COLO668 (cell line): Measurements from ENCODE around the gene NMRK2.
"Not testable (repeated sequence)": the region's sequence is repeated elsewhere in the genome, so short reads cannot be mapped to it uniquely, and the experiment has no call there.

Experiments
- DNase-seq: peaks from one replicate; lab custom pipeline; 2025; ENCODE audit not compliant: unreplicated experiment; lab: John Stamatoyannopoulos, UW

Gene NMRK2

DNA sequence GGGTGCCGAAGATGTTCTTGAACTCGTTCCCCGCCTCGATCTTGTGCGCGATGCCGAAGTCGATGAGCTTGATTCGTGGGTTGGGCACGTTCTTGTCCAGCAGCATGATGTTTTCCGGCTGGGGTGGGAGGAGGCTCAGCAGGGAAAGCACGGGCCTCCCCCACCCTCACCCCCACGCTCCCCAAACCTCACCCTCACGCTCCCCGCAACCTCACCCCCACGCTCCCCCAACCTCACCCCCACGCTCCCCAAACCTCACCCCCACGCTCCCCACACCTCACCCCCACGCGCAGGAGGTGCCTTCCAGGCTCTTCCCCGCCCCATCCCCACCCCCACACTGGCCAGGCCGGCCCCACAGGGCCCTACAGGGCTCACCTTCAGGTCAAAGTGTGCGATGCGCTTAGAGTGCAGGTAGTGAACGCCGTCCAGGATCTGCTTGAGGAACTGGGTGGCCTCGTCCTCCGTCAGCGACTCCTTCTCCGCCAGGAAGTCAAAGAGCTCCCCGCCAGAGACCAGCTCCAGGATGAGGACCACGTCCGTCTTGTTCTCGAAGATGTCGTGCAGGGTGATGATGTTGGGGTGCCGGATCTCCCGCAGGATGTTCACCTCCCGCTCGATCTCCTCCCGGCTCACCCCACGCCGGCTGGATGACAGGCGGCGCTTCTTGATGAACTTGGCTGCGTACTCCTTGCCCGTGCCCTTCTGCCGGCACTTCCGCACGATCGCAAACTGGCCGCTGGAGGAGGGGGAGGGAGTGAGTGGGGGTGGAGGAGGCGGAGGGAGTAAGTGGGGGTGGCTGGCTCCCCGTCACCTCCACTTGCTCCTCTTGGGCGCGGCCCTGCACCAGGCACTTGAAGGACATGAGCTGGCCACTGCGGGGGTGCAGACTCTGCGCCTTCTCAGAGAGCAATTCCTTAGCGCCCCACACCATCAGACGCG lies 31.7 kb downstream of the NMRK2 start:
- no peak for DNase-seq

- DNase-seq = peak; percentile 93
Measured at GRCh38 chr19:3966051-3967017, 33.5 kb downstream of the NMRK2 start.

DNA sequence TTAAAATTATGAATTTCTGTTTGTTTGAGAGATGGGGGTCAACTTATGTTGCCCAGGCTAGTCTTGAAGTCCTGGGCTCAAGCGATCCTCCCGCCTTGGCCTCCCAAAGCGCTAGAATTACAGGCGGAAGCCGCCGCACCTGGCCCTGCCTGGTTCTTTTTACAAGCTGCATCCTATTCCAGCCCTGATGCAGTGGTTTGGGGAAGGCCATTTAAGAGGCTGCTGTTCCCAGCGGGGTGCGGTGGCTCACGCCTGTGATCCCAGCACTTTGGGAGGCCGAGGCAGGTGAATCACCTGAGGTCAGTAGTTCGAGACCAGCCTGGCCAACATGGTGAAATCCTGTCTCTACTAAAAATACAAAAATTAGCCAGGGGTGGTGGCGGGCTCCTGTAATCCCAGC lies 35.1 kb downstream of the NMRK2 start:
- DNase-seq = not testable (repeated sequence)

- peak; percentile 78 for DNase-seq
Measured at GRCh38 chr19:3968556-3969434, 35.9 kb downstream of the NMRK2 start.

- DNase-seq = peak; percentile 63
Measured at GRCh38 chr19:3969435-3970312, 36.8 kb downstream of the NMRK2 start.

- no peak for DNase-seq
Measured at GRCh38 chr19:3970313-3970807, 37.5 kb downstream of the NMRK2 start.

- DNase-seq = peak; percentile 97
Measured at GRCh38 chr19:3970808-3971598, 38.1 kb downstream of the NMRK2 start, which contains the start of gene DAPK3. Gene DAPK3, minus strand, starts transcription at chr19:3971099. Its CDS starts 1,364 bp downstream, at chr19:3969735.

- no peak for DNase-seq
Measured at GRCh38 chr19:3975144-3975543, 42.3 kb downstream of the NMRK2 start.

GRCh38 chr19:3975637-3976087 lies 42.8 kb downstream of the NMRK2 start:
- no peak for DNase-seq

GRCh38 chr19:3976495-3977241 lies 43.8 kb downstream of the NMRK2 start:
- no peak for DNase-seq

GRCh38 chr19:3977242-3978143 lies 44.6 kb downstream of the NMRK2 start:
- no peak for DNase-seq

GRCh38 chr19:3978145-3978544 lies 45.3 kb downstream of the NMRK2 start:
- no peak for DNase-seq

- no peak for DNase-seq
Measured at GRCh38 chr19:3979289-3979673, 46.4 kb downstream of the NMRK2 start.

- DNase-seq = no peak
Measured at GRCh38 chr19:3979674-3980352, 46.9 kb downstream of the NMRK2 start.

DNA sequence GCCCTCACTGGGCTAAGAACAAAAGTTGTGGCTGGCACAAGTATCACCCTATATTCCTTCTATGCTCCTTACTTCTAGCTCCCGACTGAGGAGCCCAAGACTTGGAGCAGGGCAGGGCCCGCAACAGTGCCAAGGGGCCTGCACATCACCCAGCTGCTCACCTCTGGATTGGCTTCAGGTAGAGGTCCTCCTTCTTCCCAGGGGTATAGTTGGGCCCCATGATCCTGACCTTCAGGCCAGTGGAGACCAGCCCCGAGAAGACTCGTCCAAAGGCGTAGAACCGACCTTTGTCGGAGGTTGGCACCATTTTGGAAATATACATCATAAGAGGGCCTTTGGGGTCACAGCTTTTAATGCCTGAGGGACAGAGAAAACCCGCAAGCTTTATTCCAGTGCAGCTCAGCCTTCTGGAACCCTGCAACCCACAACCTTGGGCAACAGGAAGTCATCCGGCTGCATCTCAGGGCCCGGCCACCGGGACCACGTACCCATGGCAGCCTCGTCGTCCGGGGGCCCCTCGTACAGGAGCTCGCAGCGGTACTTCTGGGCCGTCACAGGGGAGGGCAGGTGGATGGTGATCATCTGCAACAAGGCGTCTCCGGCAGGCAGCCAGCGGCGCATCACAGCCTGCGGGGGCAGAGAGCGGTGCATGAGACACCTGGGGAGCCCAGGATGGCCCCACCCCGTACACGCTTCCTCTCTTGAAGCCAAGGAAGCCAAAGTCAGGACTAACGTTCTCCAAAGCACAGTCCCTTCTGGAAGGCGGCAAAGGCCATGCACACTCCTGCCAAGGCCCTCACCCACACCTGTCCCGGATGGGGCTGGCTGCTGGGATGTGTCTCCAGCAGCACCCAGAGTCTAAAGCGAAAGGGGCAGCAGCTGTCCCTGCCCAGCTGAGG lies 47.7 kb downstream of the NMRK2 start:
- DNase-seq = no peak
